KOPT-K1 (cell line): ENCODE results near the gene ROBO2.

Experiments used
- H3K27ac ChIP-seq: fragments of 200-600 bp; sonication (generic); 2 replicates; pipeline ENCODE4 v1.5.1; 2016; ENCODE audit warnings: antibody characterized with exemption, mild to moderate bottlenecking, low read depth, low read length; ENCODE audit not compliant: poor library complexity, severe bottlenecking
- H3K36me3 ChIP-seq: fragments of 200-600 bp; sonication (generic); 2 replicates; pipeline ENCODE4 v1.5.1; 2017; ENCODE audit warnings: antibody characterized with exemption, mild to moderate bottlenecking, low read length, moderate library complexity; ENCODE audit not compliant: insufficient read depth
- H3K9me3 ChIP-seq: fragments of 200-600 bp; sonication (generic); 2 replicates; pipeline ENCODE4 v1.5.1; 2017; ENCODE audit warnings: antibody characterized with exemption, low read length, mild to moderate bottlenecking; ENCODE audit not compliant: insufficient read depth, poor library complexity, severe bottlenecking

ROBO2 gene

GRCh38 chr3:77539677-77540076 lies 499.8 kb downstream of the ROBO2 start:
- H3K27ac ChIP-seq = no peak overlapping the region
- no peaks in the 10 kb centered on the region for H3K9me3 ChIP-seq
- H3K36me3 ChIP-seq = no peaks in the 10 kb centered on the region

- Histone ChIP-seq H3K36me3 (no peaks in the 10 kb centered on the region), H3K9me3 (no peaks in the 10 kb centered on the region), H3K27ac (no peak overlapping the region)
Observed at GRCh38 chr3:77541203-77541922, 501.5 kb downstream of the ROBO2 start.

GRCh38 chr3:77546246-77546645 lies 506.3 kb downstream of the ROBO2 start:
- Histone ChIP-seq H3K36me3 (no peaks in the 10 kb centered on the region), H3K27ac (no peak overlapping the region), H3K9me3 (no peaks in the 10 kb centered on the region)

- Histone ChIP-seq H3K36me3 (no peaks in the 10 kb centered on the region), H3K27ac (no peak overlapping the region), H3K9me3 (no peaks in the 10 kb centered on the region)
Observed at GRCh38 chr3:77549034-77549433, 509.1 kb downstream of the ROBO2 start.

- no peak overlapping the region for H3K27ac ChIP-seq
- no peaks in the 10 kb centered on the region for H3K36me3 ChIP-seq
- no peaks in the 10 kb centered on the region for H3K9me3 ChIP-seq
Observed at GRCh38 chr3:77553240-77553639, 513.3 kb downstream of the ROBO2 start.

GRCh38 chr3:77562089-77562488 lies 522.2 kb downstream of the ROBO2 start:
- Histone ChIP-seq H3K27ac (no peak overlapping the region), H3K36me3 (no peaks in the 10 kb centered on the region), H3K9me3 (no peaks in the 10 kb centered on the region)

- no peaks in the 10 kb centered on the region for H3K9me3 ChIP-seq
- no peaks in the 10 kb centered on the region for H3K36me3 ChIP-seq
- no peak overlapping the region for H3K27ac ChIP-seq
Observed at GRCh38 chr3:77563012-77563411, 523.1 kb downstream of the ROBO2 start.

- Histone ChIP-seq H3K27ac (no peak overlapping the region), H3K9me3 (no peaks in the 10 kb centered on the region), H3K36me3 (no peaks in the 10 kb centered on the region)
Observed at GRCh38 chr3:77566055-77566454, 526.2 kb downstream of the ROBO2 start.

- H3K27ac ChIP-seq = no peak overlapping the region
- H3K9me3 ChIP-seq = no peaks in the 10 kb centered on the region
- no peaks in the 10 kb centered on the region for H3K36me3 ChIP-seq
Observed at GRCh38 chr3:77571971-77572715, 532.2 kb downstream of the ROBO2 start.

- Histone ChIP-seq H3K9me3 (no peaks in the 10 kb centered on the region), H3K36me3 (no peaks in the 10 kb centered on the region), H3K27ac (no peak overlapping the region)
Observed at GRCh38 chr3:77577264-77577663, 537.4 kb downstream of the ROBO2 start.

GRCh38 chr3:77586216-77586615 lies 546.3 kb downstream of the ROBO2 start:
- no peaks in the 10 kb centered on the region for H3K36me3 ChIP-seq
- H3K27ac ChIP-seq = no peak overlapping the region
- H3K9me3 ChIP-seq = no peaks in the 10 kb centered on the region

- H3K36me3 ChIP-seq = no peaks in the 10 kb centered on the region
- no peaks in the 10 kb centered on the region for H3K9me3 ChIP-seq
- H3K27ac ChIP-seq = no peak overlapping the region
Observed at GRCh38 chr3:77588863-77589262, 549.0 kb downstream of the ROBO2 start.

- no peak overlapping the region for H3K27ac ChIP-seq
- H3K9me3 ChIP-seq = no peaks in the 10 kb centered on the region
- no peaks in the 10 kb centered on the region for H3K36me3 ChIP-seq
Observed at GRCh38 chr3:77590191-77590590, 550.3 kb downstream of the ROBO2 start.

- H3K36me3 ChIP-seq = no peaks in the 10 kb centered on the region
- no peak overlapping the region for H3K27ac ChIP-seq
- no peaks in the 10 kb centered on the region for H3K9me3 ChIP-seq
Observed at GRCh38 chr3:77595371-77595870, 555.5 kb downstream of the ROBO2 start.

- Histone ChIP-seq H3K9me3 (no peaks in the 10 kb centered on the region), H3K36me3 (no peaks in the 10 kb centered on the region), H3K27ac (no peak overlapping the region)
Observed at GRCh38 chr3:77599948-77600347, 560.0 kb downstream of the ROBO2 start.
